H1 (cell line): ENCODE data around the gene TAF5. TPM values are rescaled to one million over a fixed set of nuclear protein-coding genes. Genes with fewer than 3 reads are reported as not detected.

Experiments
- ATF2 ChIP-seq: IDR thresholded peaks from 2 replicates; pipeline ENCODE4 v1.6.1; 2012; ENCODE audit warnings: low read length, inconsistent platforms
- EP300 ChIP-seq, 2 experiments: IDR thresholded peaks; 1 replicate in 1 of 2; 2 replicates in 1 of 2; pipeline ENCODE4 v1.6.1; 2011 to 2012; ENCODE audit warnings: low read depth in 2 of 2, low read length in 2 of 2, mild to moderate bottlenecking in 2 of 2, borderline replicate concordance in 1 of 2, inconsistent platforms in 1 of 2, moderate library complexity in 1 of 2
- EZH2 ChIP-seq: fragments of 200-600 bp; sonication (generic); IDR thresholded peaks from 2 replicates; pipeline ENCODE4 v1.7.1; 2012; ENCODE audit warnings: low read depth, mild to moderate bottlenecking, moderate library complexity, low read length, inconsistent platforms; ENCODE audit not compliant: severe bottlenecking
- MAFK ChIP-seq: IDR thresholded peaks from 2 replicates; pipeline ENCODE4 v1.6.1; 2012; ENCODE audit warnings: low read depth, mild to moderate bottlenecking, improper control_type of control experiment, low read length
- SUZ12 ChIP-seq: fragments of 200-600 bp; sonication (generic); IDR thresholded peaks from 2 replicates; pipeline ENCODE4 v1.6.1; 2012; ENCODE audit warnings: mild to moderate bottlenecking, inconsistent platforms, low read length, moderate library complexity, mixed read lengths
- YY1 ChIP-seq: IDR thresholded peaks from 2 replicates; pipeline ENCODE4 v1.6.1; 2011; ENCODE audit warnings: low read depth, mild to moderate bottlenecking, low read length
- ZNF274 ChIP-seq: IDR thresholded peaks from 2 replicates; pipeline ENCODE4 v1.7.0; 2012; ENCODE audit warnings: low read length, borderline replicate concordance; ENCODE audit errors: extremely low read depth
- polyA plus RNA-seq, 7 experiments: library from polyadenylated mRNA; depleted of rRNA in 3 of 7; stranded (reverse) in 5 of 7; unstranded in 2 of 7; fragments of >200 nt in 5 of 7; fragments of 200-250 nt in 2 of 7; gene quantifications; 1 replicate in 5 of 7; 2 replicates in 1 of 7; 4 replicates in 1 of 7; pipeline versions ENCODE4 v1.2.1 to v1.2.3, GENCODE V29; 2011 to 2013; ENCODE audit warnings: missing spikeins in 2 of 7, mixed read lengths in 2 of 7
- total RNA-seq: library from RNA; stranded (reverse); fragmentation: NEBNext Ultra II Directional; extraction: Animal tissue kit (Norgen Biotek cat#: 25700); gene quantifications from 2 replicates; pipeline ENCODE4 v1.2.1, GENCODE V29; 2021

The TAF5 gene
- total and polyA plus RNA-seq, 2 of the 8 experiments (the other 6 are each of a cell fraction or from before 2014, with no cell fraction given) = 5.8 to 15.6 TPM

GRCh38 chr10:103394180-103394579, 26.4 kb downstream of the TAF5 start (continued):
- no peak for TF ChIP-seq YY1
- no peak for TF ChIP-seq ATF2
- no peak for TF ChIP-seq EZH2
- no peak for TF ChIP-seq MAFK
- no peak for TF ChIP-seq EP300 (IDR thresholded peaks at IDR 0.05; ENCODE audit: borderline replicate concordance in 1 of 2, low read depth in 2 of 2, low read length in 2 of 2)
- TF ChIP-seq ZNF274 = no peak
- TF ChIP-seq SUZ12 = no peak
- TF ChIP-seq, all 59 proteins: peak for 0
